Measurements from ENCODE around the gene AVP.
"Not testable (repeated sequence)": the region's sequence is repeated elsewhere in the genome, so short reads cannot be mapped to it uniquely, and the experiment has no call there.

The AVP gene

DNA sequence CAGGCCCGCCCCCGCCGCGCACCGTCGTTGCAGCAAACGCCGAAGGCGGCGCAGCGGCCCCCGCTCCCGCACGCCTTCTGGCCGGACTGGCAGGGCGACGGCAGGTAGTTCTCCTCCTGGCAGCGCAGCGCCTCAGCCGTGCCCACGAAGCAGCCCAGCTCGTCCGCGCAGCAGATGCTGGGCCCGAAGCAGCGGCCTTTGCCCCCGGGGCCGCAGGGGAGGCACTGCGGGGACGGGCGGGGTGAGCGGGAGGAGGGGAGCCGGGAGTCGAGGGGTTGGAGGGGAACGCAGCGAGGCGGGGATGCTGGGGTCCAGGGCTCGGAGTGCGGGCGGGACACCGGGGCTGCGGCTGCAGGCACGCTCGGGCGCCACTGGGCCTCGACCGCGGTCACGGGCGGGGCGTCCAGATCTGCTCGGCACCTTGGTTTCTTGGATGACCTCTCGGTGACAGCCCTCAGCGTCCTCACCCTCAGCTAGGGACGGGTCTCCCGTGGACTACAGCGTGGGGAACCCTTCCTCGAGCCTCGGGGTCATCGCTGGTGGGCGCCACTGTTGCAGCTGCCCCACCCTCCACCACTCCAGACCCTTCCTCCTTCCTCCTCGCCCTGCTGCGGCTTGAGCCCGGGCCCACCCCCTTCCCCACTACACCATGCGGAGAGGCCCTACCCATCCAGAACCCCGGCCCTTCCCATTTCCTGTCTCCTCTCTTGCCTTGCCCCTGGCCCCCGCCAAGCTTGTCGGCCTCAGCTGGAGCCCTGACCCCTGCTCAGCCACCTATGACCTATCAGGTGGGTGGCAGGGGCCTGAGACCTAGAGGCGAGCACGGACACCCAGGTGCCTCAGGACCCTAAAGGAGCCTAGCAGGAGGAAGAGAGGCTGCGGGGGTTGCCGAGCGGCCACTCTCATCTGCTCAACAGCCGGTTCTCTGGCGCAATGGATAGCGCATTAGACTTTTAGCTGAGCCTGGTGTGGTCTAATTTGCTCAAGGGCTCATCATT, 1.3 kb downstream of the AVP start:
- no peak for DNase-seq

DNA sequence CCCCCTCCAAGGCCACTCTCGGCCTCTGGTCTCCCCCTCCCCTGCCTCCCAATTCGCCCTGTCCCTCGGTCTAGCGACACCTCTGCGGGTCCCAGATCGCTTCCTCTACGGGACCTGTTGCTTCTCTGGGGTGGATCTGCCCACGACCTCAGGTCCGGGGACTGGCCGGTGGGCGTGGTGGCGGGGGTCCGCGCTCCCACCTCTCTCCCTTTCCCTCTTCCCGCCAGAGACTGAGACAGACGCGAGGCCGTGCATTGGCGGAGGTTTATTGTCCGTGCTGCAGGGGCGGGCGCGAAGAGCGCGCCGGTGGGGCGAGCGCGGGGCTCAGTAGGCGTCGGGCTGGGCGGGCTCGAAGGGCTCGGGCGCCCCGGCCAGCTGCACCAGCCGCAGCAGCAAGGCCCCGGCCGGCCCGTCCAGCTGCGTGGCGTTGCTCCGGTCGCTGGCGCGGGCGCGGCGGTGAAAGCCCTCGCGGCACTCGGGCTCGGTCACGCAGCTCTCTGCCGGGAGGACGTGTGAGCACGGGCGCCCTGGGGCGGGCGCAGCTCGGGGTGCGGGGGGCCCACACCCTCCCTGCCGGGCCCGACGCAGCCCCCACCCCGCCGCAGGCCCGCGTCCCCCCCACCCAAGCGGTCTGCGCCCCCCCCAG, 2.1 kb downstream of the AVP start:
- no peak for DNase-seq

- DNase-seq = no peak
Observed at GRCh38 chr20:3081641-3082040, 2.9 kb downstream of the AVP start.

DNA sequence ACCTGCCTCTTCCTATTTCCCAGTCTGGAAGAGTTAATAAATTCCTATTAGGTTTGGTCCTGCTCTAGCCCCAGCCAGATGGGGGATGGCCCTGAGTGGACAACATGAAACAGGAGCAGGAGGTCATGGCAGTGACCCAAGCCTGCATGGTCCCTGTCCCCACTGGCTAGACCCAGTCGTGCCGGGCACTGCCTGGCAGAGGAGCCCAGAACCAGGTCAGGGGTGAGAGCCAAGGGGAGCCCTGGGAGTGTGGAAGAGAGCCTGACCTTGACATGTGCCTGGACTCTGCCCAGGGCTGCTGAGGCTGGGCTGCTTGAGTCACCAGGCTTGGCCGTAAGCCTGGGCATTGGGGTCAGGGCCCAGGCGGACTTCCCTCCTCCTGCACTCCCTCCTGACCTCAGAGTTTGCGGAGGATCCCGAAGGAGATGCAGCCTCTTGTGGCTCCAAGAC, 3.6 kb downstream of the AVP start:
- no peak for DNase-seq

DNA sequence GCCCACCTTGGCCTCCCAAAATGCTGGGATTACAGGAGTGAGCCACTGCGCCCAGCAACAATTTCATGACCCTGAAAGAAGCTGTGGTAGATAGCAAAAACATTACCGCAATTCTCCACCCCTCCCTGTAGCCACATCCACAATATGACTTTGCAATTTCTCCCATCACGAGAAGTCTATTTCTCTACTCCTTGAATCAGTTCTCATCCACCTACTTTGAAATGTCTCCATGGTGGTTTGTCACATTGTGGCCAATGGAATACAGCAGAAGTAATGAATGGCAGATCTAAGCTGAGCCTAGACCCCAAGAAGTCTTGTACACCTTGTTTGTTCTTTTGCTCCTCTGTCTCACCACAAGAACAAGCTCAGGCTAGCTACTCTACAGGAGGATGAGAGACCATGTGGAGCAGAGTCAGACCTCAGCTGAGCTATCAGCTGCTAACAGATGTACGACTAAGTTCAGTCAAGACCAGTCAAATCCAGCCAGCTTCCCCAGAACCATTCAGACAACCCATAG, 6.8 kb downstream of the AVP start:
- no peak for DNase-seq

GRCh38 chr20:3075315-3075714, 9.2 kb downstream of the AVP start:
- DNase-seq = not testable (repeated sequence)

GRCh38 chr20:3074812-3075211, 9.7 kb downstream of the AVP start:
- no peak for DNase-seq

DNA sequence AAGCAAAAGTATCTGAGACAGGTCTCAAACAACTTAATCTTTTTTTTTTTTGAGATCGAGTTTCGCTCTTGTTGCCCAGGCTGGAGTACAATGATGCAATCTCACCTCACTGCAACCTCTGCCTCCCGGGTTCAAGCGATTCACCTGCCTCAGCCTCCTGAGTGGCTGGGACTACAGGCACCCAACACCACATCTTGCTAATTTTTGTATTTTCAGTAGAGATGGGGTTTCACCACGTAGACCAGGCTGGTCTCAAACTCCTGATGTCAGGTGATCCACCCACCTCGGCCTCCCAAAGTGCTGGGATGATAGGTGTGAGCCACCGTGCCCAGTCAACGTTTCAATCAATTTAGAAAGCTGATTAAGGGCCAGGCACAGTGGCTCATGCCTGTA, 11.3 kb downstream of the AVP start:
- not testable (repeated sequence) for DNase-seq

GRCh38 chr20:3072530-3073250, 11.8 kb downstream of the AVP start:
- DNase-seq = no peak

DNA sequence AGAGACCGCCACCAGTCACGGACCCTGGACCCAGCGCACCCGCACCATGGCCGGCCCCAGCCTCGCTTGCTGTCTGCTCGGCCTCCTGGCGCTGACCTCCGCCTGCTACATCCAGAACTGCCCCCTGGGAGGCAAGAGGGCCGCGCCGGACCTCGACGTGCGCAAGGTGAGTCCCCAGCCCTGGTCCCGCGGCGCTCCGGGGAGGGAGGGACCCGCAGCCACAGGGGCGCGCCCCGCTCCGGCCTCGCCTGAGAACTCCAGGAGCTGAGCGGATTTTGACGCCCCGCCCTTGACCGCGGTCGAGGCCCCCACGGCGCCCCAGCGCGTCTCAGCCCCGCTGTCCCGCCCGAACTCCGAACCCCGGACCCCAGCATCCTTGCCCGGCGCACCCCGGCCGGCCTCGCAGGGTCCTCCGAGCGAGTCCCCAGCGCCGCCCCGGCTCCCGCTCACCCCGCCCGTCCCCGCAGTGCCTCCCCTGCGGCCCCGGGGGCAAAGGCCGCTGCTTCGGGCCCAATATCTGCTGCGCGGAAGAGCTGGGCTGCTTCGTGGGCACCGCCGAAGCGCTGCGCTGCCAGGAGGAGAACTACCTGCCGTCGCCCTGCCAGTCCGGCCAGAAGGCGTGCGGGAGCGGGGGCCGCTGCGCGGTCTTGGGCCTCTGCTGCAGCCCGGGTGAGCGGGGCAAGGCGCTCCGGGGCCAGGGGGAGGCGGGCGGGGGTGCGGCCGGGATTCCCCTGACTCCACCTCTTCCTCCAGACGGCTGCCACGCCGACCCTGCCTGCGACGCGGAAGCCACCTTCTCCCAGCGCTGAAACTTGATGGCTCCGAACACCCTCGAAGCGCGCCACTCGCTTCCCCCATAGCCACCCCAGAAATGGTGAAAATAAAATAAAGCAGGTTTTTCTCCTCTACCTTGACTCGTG, 12.7 kb downstream of the AVP start, which contains the start of gene OXT:
OXT (plus strand) TSS at position 11 of the 920 bp plus-strand sequence; CDS start at position 47, 36 bp downstream.
- no peak for DNase-seq

DNA sequence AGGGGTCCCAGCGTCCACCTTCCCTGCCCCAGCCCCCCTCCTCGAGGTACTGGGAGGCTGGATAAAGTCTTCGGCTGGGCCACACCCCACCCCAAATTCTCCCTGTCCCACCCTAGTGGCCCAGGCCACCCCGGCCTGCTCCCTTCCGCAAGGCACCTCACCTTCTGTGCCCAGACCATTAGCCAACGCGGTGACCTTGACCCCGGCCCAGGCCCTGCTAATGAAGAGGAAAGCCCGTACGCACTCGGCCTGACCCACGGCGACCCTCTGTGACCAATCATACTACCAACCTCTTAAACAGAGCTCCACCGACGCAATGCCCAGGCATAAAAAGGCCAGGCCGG, 13.3 kb downstream of the AVP start:
- no peak for DNase-seq

DNA sequence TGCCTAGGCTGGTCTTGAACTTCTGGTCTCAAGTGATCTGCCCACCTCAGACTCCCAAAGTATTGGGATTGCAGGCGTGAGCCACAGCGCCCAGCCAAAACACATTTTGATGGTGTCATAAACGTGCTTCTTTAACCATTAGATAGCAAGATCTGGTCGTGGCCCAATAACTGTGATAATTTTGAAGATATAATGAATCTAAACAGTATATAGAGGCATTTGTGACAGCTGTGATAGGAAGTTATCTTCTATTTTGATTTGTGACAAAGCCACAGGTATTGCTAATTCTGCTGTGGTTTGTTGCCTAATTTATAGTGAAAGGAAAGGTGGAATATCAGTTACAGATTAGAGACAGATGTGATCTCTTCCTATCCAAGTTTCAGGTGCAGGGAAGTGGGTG, 13.8 kb downstream of the AVP start:
- no peak for DNase-seq

- no peak for DNase-seq
Observed at GRCh38 chr20:3068986-3069900, 15.3 kb downstream of the AVP start.

DNA sequence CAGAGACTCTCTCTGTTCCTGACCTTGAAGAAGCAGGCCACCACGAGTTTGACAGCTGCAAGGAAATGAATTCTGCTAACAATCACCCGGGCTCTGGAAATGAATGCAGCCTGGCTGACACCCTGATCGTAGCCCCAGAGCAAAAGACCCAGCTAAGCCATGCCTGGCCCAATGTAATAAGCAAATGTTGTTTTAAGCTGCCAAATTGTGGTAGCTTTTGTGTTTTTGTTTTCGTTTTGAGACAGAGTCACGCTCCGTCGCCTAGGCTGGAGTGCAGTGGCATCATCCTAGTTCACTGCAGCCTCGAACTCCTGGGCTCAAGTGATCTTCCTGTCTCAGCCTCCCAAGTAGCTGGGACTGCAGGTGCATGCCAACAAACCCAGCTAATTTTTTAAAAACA, 16.4 kb downstream of the AVP start:
- DNase-seq = no peak

DNA sequence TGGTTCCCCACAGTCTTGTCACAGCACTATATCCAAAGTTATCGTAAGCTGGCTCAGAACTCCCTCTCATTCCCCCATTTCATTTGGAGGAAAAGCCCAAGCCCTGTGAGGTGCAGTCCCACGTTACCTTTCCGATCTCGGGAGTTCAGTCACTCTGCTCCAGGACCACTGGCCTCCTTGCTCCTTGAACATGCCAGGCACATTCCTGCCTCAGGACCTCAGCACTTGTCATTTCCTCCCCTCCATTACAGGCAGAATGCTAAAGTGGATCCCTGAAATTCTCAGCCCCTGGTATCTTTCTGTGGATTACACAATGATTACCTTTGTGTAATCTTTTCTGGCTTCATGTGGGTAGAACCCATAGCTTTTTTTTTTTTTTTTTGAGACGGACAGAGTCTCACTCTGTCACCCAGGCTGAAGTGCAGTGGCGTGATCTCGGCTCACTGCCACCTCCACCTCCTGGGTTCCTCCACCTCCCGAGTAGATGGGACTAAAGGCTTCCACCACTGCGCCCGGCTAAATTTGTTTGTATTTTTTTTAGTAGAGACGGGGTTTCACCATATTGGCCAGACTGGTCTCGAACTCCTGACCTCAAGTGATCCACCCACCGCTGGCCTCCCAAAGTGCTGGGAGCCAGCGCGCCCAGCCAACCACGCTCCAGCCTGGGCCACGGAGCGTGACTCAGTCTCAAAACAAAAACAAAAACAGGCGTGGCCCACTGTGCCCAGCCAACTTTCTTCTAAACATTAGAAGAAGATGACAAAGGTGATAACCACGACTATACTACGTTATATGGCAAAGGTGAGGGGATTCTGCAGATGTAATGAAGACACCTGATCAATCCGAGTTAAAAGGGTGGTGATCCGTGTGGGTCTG, 17.1 kb downstream of the AVP start:
- DNase-seq = no peak

- not testable (repeated sequence) for DNase-seq
Observed at GRCh38 chr20:3064119-3064518, 20.4 kb downstream of the AVP start.

DNA sequence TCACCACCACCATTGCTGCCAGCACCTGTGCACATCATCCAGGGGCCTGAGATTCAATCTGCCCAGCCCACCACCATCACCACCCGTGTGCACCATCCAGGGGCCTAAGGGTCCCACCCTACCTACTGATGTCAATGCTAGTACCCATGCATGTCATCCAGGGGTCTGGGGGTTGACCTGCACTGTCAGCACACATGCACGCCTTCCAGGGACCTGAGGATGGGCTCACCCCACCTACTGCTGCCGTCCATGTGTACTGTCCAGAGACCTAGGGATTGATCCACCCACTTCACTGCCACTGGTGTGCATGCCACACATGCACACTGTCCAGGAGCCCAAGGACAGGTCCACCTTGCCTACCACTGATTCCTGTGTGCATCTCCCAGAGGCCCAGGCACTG, 25.0 kb downstream of the AVP start:
- no peak for DNase-seq

GRCh38 chr20:3051385-3052019, 33.0 kb downstream of the AVP start:
- DNase-seq = no peak

Measured in NCI-H1092 (cell line).